Smooth muscle cell (in vitro differentiated cells): ENCODE results near the gene CNTN5. TPM values are rescaled to one million over a fixed set of nuclear protein-coding genes. Genes with fewer than 3 reads are reported as not detected.

Experiments used
- DNase-seq: peaks from one replicate; lab custom pipeline; 2025; ENCODE audit not compliant: unreplicated experiment; lab: John Stamatoyannopoulos, UW
- H2AFZ ChIP-seq: fragments of 200-600 bp; sonication (generic); 2 replicates; pipeline ENCODE4 v1.6.0; 2016; ENCODE audit warnings: antibody characterized with exemption, low read depth, mild to moderate bottlenecking
- H3F3A ChIP-seq: fragments of 200-600 bp; sonication (generic); 2 replicates; pipeline ENCODE4 v1.6.0; 2017; ENCODE audit warnings: antibody characterized with exemption, low read depth
- H3K27ac ChIP-seq: fragments of 200-600 bp; sonication (generic); 2 replicates; pipeline ENCODE4 v1.5.1; 2016; ENCODE audit warnings: low read depth, mild to moderate bottlenecking
- H3K27me3 ChIP-seq: fragments of 200-600 bp; sonication (generic); 2 replicates; pipeline ENCODE4 v1.6.1; 2016; ENCODE audit warnings: low read depth, mild to moderate bottlenecking
- H3K36me3 ChIP-seq: fragments of 200-600 bp; sonication (generic); 2 replicates; pipeline ENCODE4 v1.5.1; 2016; ENCODE audit warnings: low read depth
- H3K4me1 ChIP-seq: fragments of 200-600 bp; sonication (generic); 2 replicates; pipeline ENCODE4 v1.5.1; 2016; ENCODE audit warnings: low read depth
- H3K4me2 ChIP-seq: fragments of 200-600 bp; sonication (generic); 2 replicates; pipeline ENCODE4 v1.6.0; 2016; ENCODE audit warnings: mild to moderate bottlenecking
- H3K4me3 ChIP-seq: fragments of 200-600 bp; sonication (generic); 2 replicates; pipeline ENCODE4 v1.5.1; 2016; ENCODE audit warnings: mild to moderate bottlenecking
- H3K79me2 ChIP-seq: fragments of 200-600 bp; sonication (generic); 2 replicates; pipeline ENCODE4 v1.6.0; 2016; ENCODE audit warnings: low read depth, mild to moderate bottlenecking
- H3K9ac ChIP-seq: fragments of 200-600 bp; sonication (generic); 2 replicates; pipeline ENCODE4 v1.6.0; 2016; ENCODE audit warnings: low read depth
- H3K9me3 ChIP-seq: fragments of 200-600 bp; sonication (generic); replicated peaks from 2 replicates; pipeline ENCODE4 v1.5.1; 2016; ENCODE audit warnings: low read depth
- H4K20me1 ChIP-seq: fragments of 200-600 bp; sonication (generic); 2 replicates; pipeline ENCODE4 v1.6.0; 2016; ENCODE audit warnings: low read depth
- CTCF ChIP-seq: fragments of 200-600 bp; sonication (generic); IDR thresholded peaks from 2 replicates; pipeline ENCODE4 v1.5.1; 2017; ENCODE audit warnings: borderline replicate concordance, mild to moderate bottlenecking, antibody characterized with exemption; ENCODE audit not compliant: insufficient read depth, poor library complexity, severe bottlenecking
- WGBS: methylation state at CpG from one replicate; pipeline ENCODE4 v1.1.7; 2016; ENCODE audit warnings: low lambda C conversion rate; 5-methylcytosine and 5-hydroxymethylcytosine counted together
- polyA plus RNA-seq: library from polyadenylated mRNA; unstranded; fragments of >200 nt; fragmentation: Nextera tagmentation; extraction: Ambion mirVana; gene quantifications from 2 replicates; pipeline ENCODE4 v1.2.1, GENCODE V29; 2016
- total RNA-seq: library from RNA; depleted of rRNA; stranded (reverse); fragments of >200 nt; gene quantifications from 2 replicates; pipeline ENCODE4 v1.2.3, GENCODE V29; 2014

CNTN5 gene
- total and polyA plus RNA-seq, 2 experiments from 2014 or later = 0.97 to 3.1 TPM

GRCh38 chr11:99706848-99707247 lies 686.1 kb downstream of the CNTN5 start:
- Histone ChIP-seq H3K4me1 (no peaks in the 10 kb centered on the region), H3K79me2 (no peaks in the 10 kb centered on the region), H3K36me3 (no peaks in the 10 kb centered on the region), H2AFZ (no peak overlapping the region), H3K27ac (no peak overlapping the region), H3K4me2 (no peak overlapping the region), H3K9me3 (no peaks in the 10 kb centered on the region), H4K20me1 (no peaks in the 10 kb centered on the region), H3K4me3 (no peak overlapping the region), H3K9ac (no peak overlapping the region), H3K27me3 (no peaks in the 10 kb centered on the region), H3F3A (no peaks in the 10 kb centered on the region)
- 67% methylated on average over 1 of the region's 1 CpG for WGBS
- TF ChIP-seq CTCF = no peak
- no peak for DNase-seq

GRCh38 chr11:99708928-99709672 lies 688.4 kb downstream of the CNTN5 start:
- H3K4me3 ChIP-seq = no peak overlapping the region
- H4K20me1 ChIP-seq = no peaks in the 10 kb centered on the region
- H3K27me3 ChIP-seq = no peaks in the 10 kb centered on the region
- H3K27ac ChIP-seq = no peak overlapping the region
- no peaks in the 10 kb centered on the region for H3K36me3 ChIP-seq
- H3K79me2 ChIP-seq = no peaks in the 10 kb centered on the region
- no peak for DNase-seq
- TF ChIP-seq CTCF = no peak
- no peaks in the 10 kb centered on the region for H3K9me3 ChIP-seq
- WGBS = 80% methylated on average over 3 of the region's 3 CpGs
- H3K4me1 ChIP-seq = no peaks in the 10 kb centered on the region
- H3K9ac ChIP-seq = no peak overlapping the region
- H3K4me2 ChIP-seq = no peak overlapping the region
- H3F3A ChIP-seq = no peaks in the 10 kb centered on the region
- no peak overlapping the region for H2AFZ ChIP-seq

- Histone ChIP-seq H3K36me3 (no peaks in the 10 kb centered on the region), H3K79me2 (no peaks in the 10 kb centered on the region), H3F3A (no peaks in the 10 kb centered on the region), H2AFZ (no peak overlapping the region), H4K20me1 (no peaks in the 10 kb centered on the region), H3K9me3 (no peaks in the 10 kb centered on the region), H3K4me2 (no peak overlapping the region), H3K4me3 (no peak overlapping the region), H3K9ac (no peak overlapping the region), H3K27me3 (no peaks in the 10 kb centered on the region), H3K4me1 (no peaks in the 10 kb centered on the region), H3K27ac (no peak overlapping the region)
- no peak for DNase-seq
- WGBS = 65% methylated on average over 3 of the region's 3 CpGs
- no peak for TF ChIP-seq CTCF
These were observed 695.6 kb downstream of the CNTN5 start for GRCh38 chr11:99716302-99716701.

GRCh38 chr11:99718291-99718690 lies 697.5 kb downstream of the CNTN5 start:
- Histone ChIP-seq H4K20me1 (no peaks in the 10 kb centered on the region), H3K9me3 (no peaks in the 10 kb centered on the region), H3K4me3 (no peak overlapping the region), H3K79me2 (no peaks in the 10 kb centered on the region), H3K9ac (peak overlapping the region; percentile 4), H3F3A (no peaks in the 10 kb centered on the region), H3K4me2 (no peak overlapping the region), H3K27me3 (no peaks in the 10 kb centered on the region), H3K36me3 (no peaks in the 10 kb centered on the region), H3K27ac (no peak overlapping the region), H3K4me1 (no peaks in the 10 kb centered on the region), H2AFZ (no peak overlapping the region)
- no peak for TF ChIP-seq CTCF
- no peak for DNase-seq
